CD1c-positive myeloid dendritic cell (primary cell): ENCODE measurements around the gene MICAL3.

Experiments used
- DNase-seq: peaks from one replicate; pipeline ENCODE4 v3.0.0-alpha.2; 2016; ENCODE audit errors: extremely low spot score

The MICAL3 gene

GRCh38 chr22:17822087-17822486 is 202.3 kb downstream of the MICAL3 start:
- DNase-seq, result no peak

- no peak for DNase-seq
Measured at GRCh38 chr22:17820879-17821439, 203.4 kb downstream of the MICAL3 start.

- DNase-seq, result no peak
Measured at GRCh38 chr22:17818649-17819048, 205.7 kb downstream of the MICAL3 start.

- no peak for DNase-seq
Measured at GRCh38 chr22:17818180-17818579, 206.2 kb downstream of the MICAL3 start.

GRCh38 chr22:17817511-17818065 is 206.8 kb downstream of the MICAL3 start:
- DNase-seq, result no peak

GRCh38 chr22:17817079-17817478 is 207.3 kb downstream of the MICAL3 start:
- DNase-seq, result no peak

- no peak for DNase-seq
Measured at GRCh38 chr22:17816649-17817048, 207.7 kb downstream of the MICAL3 start.

GRCh38 chr22:17815703-17816254 is 208.6 kb downstream of the MICAL3 start:
- no peak for DNase-seq

GRCh38 chr22:17814830-17815229 is 209.5 kb downstream of the MICAL3 start:
- DNase-seq, result no peak

GRCh38 chr22:17814084-17814483 is 210.3 kb downstream of the MICAL3 start:
- no peak for DNase-seq

- DNase-seq, result no peak
Measured at GRCh38 chr22:17811119-17811518, 213.2 kb downstream of the MICAL3 start.

GRCh38 chr22:17810570-17811116 is 213.7 kb downstream of the MICAL3 start:
- no peak for DNase-seq

GRCh38 chr22:17808693-17809403 is 215.5 kb downstream of the MICAL3 start:
- no peak for DNase-seq

GRCh38 chr22:17807578-17808410 is 216.6 kb downstream of the MICAL3 start:
- DNase-seq, result no peak

GRCh38 chr22:17807086-17807485 is 217.3 kb downstream of the MICAL3 start:
- no peak for DNase-seq

GRCh38 chr22:17806437-17806836 is 217.9 kb downstream of the MICAL3 start:
- DNase-seq, result no peak

- DNase-seq, result no peak
Measured at GRCh38 chr22:17804331-17805080, 219.9 kb downstream of the MICAL3 start.

- DNase-seq, result no peak
Measured at GRCh38 chr22:17803609-17804270, 220.6 kb downstream of the MICAL3 start.

- no peak for DNase-seq
Measured at GRCh38 chr22:17802822-17803221, 221.5 kb downstream of the MICAL3 start.

GRCh38 chr22:17802411-17802810 is 221.9 kb downstream of the MICAL3 start:
- DNase-seq, result no peak
